ENCODE results near the gene PCBP3.

- TF ChIP-seq, protein P1, sequence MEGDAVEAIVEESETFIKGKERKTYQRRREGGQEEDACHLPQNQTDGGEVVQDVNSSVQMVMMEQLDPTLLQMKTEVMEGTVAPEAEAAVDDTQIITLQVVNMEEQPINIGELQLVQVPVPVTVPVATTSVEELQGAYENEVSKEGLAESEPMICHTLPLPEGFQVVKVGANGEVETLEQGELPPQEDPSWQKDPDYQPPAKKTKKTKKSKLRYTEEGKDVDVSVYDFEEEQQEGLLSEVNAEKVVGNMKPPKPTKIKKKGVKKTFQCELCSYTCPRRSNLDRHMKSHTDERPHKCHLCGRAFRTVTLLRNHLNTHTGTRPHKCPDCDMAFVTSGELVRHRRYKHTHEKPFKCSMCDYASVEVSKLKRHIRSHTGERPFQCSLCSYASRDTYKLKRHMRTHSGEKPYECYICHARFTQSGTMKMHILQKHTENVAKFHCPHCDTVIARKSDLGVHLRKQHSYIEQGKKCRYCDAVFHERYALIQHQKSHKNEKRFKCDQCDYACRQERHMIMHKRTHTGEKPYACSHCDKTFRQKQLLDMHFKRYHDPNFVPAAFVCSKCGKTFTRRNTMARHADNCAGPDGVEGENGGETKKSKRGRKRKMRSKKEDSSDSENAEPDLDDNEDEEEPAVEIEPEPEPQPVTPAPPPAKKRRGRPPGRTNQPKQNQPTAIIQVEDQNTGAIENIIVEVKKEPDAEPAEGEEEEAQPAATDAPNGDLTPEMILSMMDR (IDR thresholded peaks at IDR 0.05), result no peak
- TF ChIP-seq POLR2AphosphoS5 (IDR thresholded peaks at IDR 0.05), result no peak
Observed at GRCh38 chr21:45640001-45640887, 3.3 kb upstream of the PCBP3 start.
